CD4-positive, alpha-beta T cell (primary cell): Measurements from ENCODE around the gene C20orf144. TPM values are rescaled to one million over a fixed set of nuclear protein-coding genes. Genes with fewer than 3 reads are reported as not detected.

Experiments used
- ATAC-seq: fragments of 200-7000 bp; cut with Tn5 transposase; one replicate; pipeline ENCODE4 v1.10.0; 2022; ENCODE audit warnings: mild to moderate bottlenecking; ENCODE audit not compliant: poor library complexity
- CTCF ChIA-PET: fragments of 350-600 bp; sonication (Branson Sonifier 250); formaldehyde crosslinking; loops from one replicate; lab custom pipeline; 2021; ENCODE audit warnings: antibody characterized with exemption, inconsistent platforms; lab: Charles Lee
- POLR2A ChIA-PET: fragments of 350-600 bp; sonication (Branson Sonifier 250); formaldehyde crosslinking; loops from one replicate; lab custom pipeline; 2021; ENCODE audit warnings: antibody characterized with exemption, inconsistent platforms; lab: Charles Lee
- DNase-seq, 14 experiments: peaks; one replicate each; pipeline ENCODE4 v3.0.0-alpha.2; 2013 to 2020; ENCODE audit warnings: mixed read lengths in 2 of 14
- H3K27ac ChIP-seq, 2 donors: one replicate each; pipeline versions ENCODE4 v1.5.1 to v1.7.0; 2013; ENCODE audit warnings: low read length in 2 of 2, low read depth in 1 of 2, mild to moderate bottlenecking in 1 of 2
- H3K27me3 ChIP-seq, 2 experiments: 1 replicate in 1 of 2; 2 replicates in 1 of 2; pipeline versions ENCODE4 v1.6.1 to v1.7.0; 2013; ENCODE audit warnings: low read length in 2 of 2, control low read depth in 1 of 2, mild to moderate bottlenecking in 1 of 2, moderate library complexity in 1 of 2; ENCODE audit not compliant: insufficient read depth in 2 of 2, control insufficient read depth in 1 of 2
- H3K36me3 ChIP-seq: one replicate; pipeline ENCODE4 v1.6.1; 2013; ENCODE audit warnings: low read length, control low read depth; ENCODE audit not compliant: insufficient read depth
- H3K4me1 ChIP-seq: one replicate; pipeline ENCODE4 v1.6.1; 2013; ENCODE audit warnings: low read length, control low read depth; ENCODE audit not compliant: insufficient read depth
- H3K4me3 ChIP-seq: one replicate; pipeline ENCODE4 v1.5.1; 2013; ENCODE audit warnings: mild to moderate bottlenecking, low read length, moderate library complexity
- H3K9me3 ChIP-seq, 2 experiments: 1 replicate in 1 of 2; 2 replicates in 1 of 2; pipeline versions ENCODE4 v1.6.1 to v1.7.0; 2013; ENCODE audit warnings: low read length in 2 of 2, mild to moderate bottlenecking in 2 of 2, control low read depth in 1 of 2, moderate library complexity in 1 of 2; ENCODE audit not compliant: control insufficient read depth in 1 of 2, insufficient read depth in 1 of 2
- H3K27ac Mint-ChIP-seq: one replicate; pipeline ENCODE4 v1.8.0; 2020; ENCODE audit warnings: mixed read lengths
- H3K27me3 Mint-ChIP-seq: one replicate; pipeline ENCODE4 v1.8.0; 2021; ENCODE audit warnings: mixed read lengths
- H3K36me3 Mint-ChIP-seq: one replicate; pipeline ENCODE4 v1.8.0; 2021; ENCODE audit warnings: low read depth, mixed read lengths
- H3K4me1 Mint-ChIP-seq: one replicate; pipeline ENCODE4 v1.8.0; 2021; ENCODE audit warnings: low read depth, mixed read lengths
- H3K4me3 Mint-ChIP-seq: one replicate; pipeline ENCODE4 v1.8.0; 2020; ENCODE audit warnings: mild to moderate bottlenecking, mixed read lengths
- H3K9me3 Mint-ChIP-seq: one replicate; pipeline ENCODE4 v1.8.0; 2020; ENCODE audit warnings: mixed read lengths
- intact Hi-C, 2 experiments: fragments of 100-400 bp; cut with DNase I in 1 of 2; cut with micrococcal nuclease in 1 of 2; formaldehyde crosslinking; loops; one replicate each; pipeline versions ENCODE4 v1.15.1 to v1.9.0; 2023 to 2025; cut with DNase I, micrococcal nuclease
- total RNA-seq, 174 experiments: library from RNA in 2 of 174; stranded (reverse) in 2 of 174; gene quantifications; one replicate each; pipeline ENCODE4 v1.2.3 and lab custom pipeline; 2021 to 2026
- TF ChIP-seq, protein P1 (sequence below): fragments of 200-600 bp; IDR thresholded peaks from one replicate; pipeline ENCODE4 v1.8.0; 2022; ENCODE audit warnings: antibody characterized with exemption, mild to moderate bottlenecking

The C20orf144 gene
- total RNA-seq, 2 experiments from 2014 or later = 0.17 to 0.19 TPM

- Histone ChIP-seq H3K27me3 (no peaks in the 10 kb centered on the region), H3K4me1 (peaks cover 9% of the 10 kb centered on the region), H3K27ac (no peak overlapping the region), H3K36me3 (peaks cover 37% of the 10 kb centered on the region), H3K9me3 (no peaks in the 10 kb centered on the region), H3K4me3 (no peak overlapping the region)
- TF ChIP-seq, protein P1, sequence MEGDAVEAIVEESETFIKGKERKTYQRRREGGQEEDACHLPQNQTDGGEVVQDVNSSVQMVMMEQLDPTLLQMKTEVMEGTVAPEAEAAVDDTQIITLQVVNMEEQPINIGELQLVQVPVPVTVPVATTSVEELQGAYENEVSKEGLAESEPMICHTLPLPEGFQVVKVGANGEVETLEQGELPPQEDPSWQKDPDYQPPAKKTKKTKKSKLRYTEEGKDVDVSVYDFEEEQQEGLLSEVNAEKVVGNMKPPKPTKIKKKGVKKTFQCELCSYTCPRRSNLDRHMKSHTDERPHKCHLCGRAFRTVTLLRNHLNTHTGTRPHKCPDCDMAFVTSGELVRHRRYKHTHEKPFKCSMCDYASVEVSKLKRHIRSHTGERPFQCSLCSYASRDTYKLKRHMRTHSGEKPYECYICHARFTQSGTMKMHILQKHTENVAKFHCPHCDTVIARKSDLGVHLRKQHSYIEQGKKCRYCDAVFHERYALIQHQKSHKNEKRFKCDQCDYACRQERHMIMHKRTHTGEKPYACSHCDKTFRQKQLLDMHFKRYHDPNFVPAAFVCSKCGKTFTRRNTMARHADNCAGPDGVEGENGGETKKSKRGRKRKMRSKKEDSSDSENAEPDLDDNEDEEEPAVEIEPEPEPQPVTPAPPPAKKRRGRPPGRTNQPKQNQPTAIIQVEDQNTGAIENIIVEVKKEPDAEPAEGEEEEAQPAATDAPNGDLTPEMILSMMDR = no peak
- Mint-ChIP-seq H3K4me3 (no peak overlapping the region), H3K9me3 (no peaks in the 10 kb centered on the region), H3K36me3 (peaks cover 61% of the 10 kb centered on the region), H3K27me3 (no peaks in the 10 kb centered on the region), H3K27ac (no peak overlapping the region), H3K4me1 (peaks cover 4% of the 10 kb centered on the region)
- POLR2A ChIA-PET = no interaction called here
- DNase-seq (no peak), ATAC-seq (no peak)
- CTCF ChIA-PET = no interaction called here
- intact Hi-C loops = no loop called here
Measured at GRCh38 chr20:33644313-33645071, 17.6 kb upstream of the C20orf144 start.

DNA sequence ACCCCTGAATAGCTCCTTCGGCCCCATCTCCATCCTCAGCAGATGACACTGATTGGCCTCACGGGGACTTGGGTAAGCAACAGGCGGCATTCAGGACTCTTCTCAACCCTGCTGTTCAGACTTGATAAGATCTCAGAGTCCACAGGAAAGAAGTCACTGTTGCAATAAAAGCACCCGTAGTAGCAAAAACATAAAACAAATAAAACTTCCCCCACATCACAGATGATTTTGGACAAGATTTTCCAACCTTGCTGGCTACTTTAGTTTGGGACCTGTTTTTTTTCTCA is 17.1 kb upstream of the C20orf144 start:
- H3K27ac ChIP-seq = no peak overlapping the region
- TF ChIP-seq, protein P1 = no peak
- Mint-ChIP-seq H3K27ac (no peak overlapping the region), H3K27me3 (no peaks in the 10 kb centered on the region), H3K36me3 (peaks cover 56% of the 10 kb centered on the region), H3K9me3 (no peaks in the 10 kb centered on the region), H3K4me1 (peaks cover 4% of the 10 kb centered on the region), H3K4me3 (no peak overlapping the region)
- H3K4me3 ChIP-seq = no peak overlapping the region
- peaks cover 32% of the 10 kb centered on the region for H3K36me3 ChIP-seq
- intact Hi-C loops = no loop called here
- no peaks in the 10 kb centered on the region for H3K9me3 ChIP-seq
- ATAC-seq = no peak
- ChIA-PET CTCF (no interaction called here), POLR2A (no interaction called here)
- DNase-seq = no peak
- peaks cover 9% of the 10 kb centered on the region for H3K4me1 ChIP-seq
- no peaks in the 10 kb centered on the region for H3K27me3 ChIP-seq

GRCh38 chr20:33645396-33645795 is 16.7 kb upstream of the C20orf144 start:
- ATAC-seq = no peak
- intact Hi-C loops = no loop called here
- POLR2A ChIA-PET = interaction anchor here (1.5 kb wide), 1 partner anchor 22 kb away, joined by 3 read pairs; no protein-coding TSS in a partner anchor

More at GRCh38 chr20:33645396-33645795, 16.7 kb upstream of the C20orf144 start:
- Mint-ChIP-seq H3K4me1 (peaks cover 4% of the 10 kb centered on the region), H3K9me3 (no peaks in the 10 kb centered on the region), H3K4me3 (no peak overlapping the region), H3K27me3 (no peaks in the 10 kb centered on the region), H3K36me3 (peaks cover 52% of the 10 kb centered on the region), H3K27ac (no peak overlapping the region)
- TF ChIP-seq, protein P1 = no peak
- H3K36me3 ChIP-seq = peaks cover 28% of the 10 kb centered on the region
- H3K27me3 ChIP-seq = no peaks in the 10 kb centered on the region
- H3K4me1 ChIP-seq = peaks cover 9% of the 10 kb centered on the region
- no peak overlapping the region for H3K27ac ChIP-seq
- no peaks in the 10 kb centered on the region for H3K9me3 ChIP-seq
- CTCF ChIA-PET = no interaction called here
- no peak for DNase-seq
- no peak overlapping the region for H3K4me3 ChIP-seq
